Thyroid gland (tissue), 4 donors: ENCODE data around the gene PCDHGC5.

Experiments
- CTCF ChIP-seq, 6 experiments: fragments of 200-600 bp in 3 of 6; fragments of 450-650 bp in 3 of 6; sonication (generic) in 3 of 6; IDR thresholded peaks; one replicate each; pipeline ENCODE4 v1.5.1; 2016 to 2019; ENCODE audit warnings: antibody characterized with exemption in 6 of 6, mild to moderate bottlenecking in 2 of 6, inconsistent platforms in 1 of 6, moderate library complexity in 1 of 6
- POLR2A ChIP-seq, 2 donors: fragments of 450-650 bp; IDR thresholded peaks; one replicate each; pipeline ENCODE4 v1.6.1; 2017; ENCODE audit warnings: antibody characterized with exemption in 2 of 2, mild to moderate bottlenecking in 2 of 2, moderate library complexity in 1 of 2

- TF ChIP-seq CTCF (IDR thresholded peaks at IDR 0.05) = no peak
- TF ChIP-seq POLR2A (IDR thresholded peaks at IDR 0.05) = no peak
Observed at GRCh38 chr5:141508440-141508797, 19.5 kb downstream of the PCDHGC5 start.
